ENCODE data around the gene PLEKHA8.

DNA sequence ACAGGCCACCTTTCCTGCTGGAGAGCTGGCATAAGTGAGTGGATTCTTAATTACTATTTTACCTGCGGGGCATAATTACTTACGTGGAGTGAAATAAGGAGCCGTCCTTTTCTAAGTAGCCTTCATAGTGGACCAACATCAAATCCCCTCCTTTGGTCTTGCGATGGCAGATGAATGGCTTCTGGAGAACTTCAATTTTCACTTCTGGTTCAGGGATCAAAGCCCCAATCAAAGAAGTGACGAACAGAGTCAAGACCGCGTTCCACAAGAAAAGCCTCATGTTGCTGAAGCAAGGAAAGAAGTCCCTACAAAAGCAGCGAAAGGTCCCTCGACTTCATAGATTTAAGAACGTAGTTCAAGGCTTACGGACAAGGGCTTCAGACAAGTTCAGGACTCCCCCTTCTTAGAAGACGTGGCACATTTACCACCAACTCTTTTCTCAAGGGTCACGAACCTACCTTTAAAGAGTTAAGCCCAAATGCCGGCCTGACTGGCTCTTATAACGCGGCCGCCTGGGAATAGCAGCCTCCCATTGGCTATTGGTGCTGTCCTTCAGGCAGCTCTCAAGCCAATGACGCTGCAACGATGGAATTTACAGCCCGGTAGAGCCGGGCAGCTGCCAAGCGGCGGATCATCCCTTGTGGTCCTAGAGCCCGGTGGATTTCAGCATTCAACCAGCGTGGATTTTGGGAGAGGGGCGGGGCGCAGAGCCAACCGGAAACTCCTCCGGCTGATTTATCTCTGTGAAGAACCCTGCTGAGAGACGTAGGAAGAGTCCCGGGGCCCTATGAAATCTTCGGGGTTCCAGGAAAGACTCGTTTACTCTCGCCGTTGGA is 1.8 kb upstream of the PLEKHA8 start, which contains the start of gene FKBP14:
- TF ChIP-seq NFRKB (IDR thresholded peaks at IDR 0.05) (no peak), ELF4 (IDR thresholded peaks at IDR 0.05) (no peak; the same call in 1 of the 2 replicates), SUZ12 (IDR thresholded peaks at IDR 0.05) (no peak), ARNT (IDR thresholded peaks at IDR 0.05) (no peak), BHLHE40 (IDR thresholded peaks at IDR 0.05; ENCODE audit: borderline replicate concordance) (no peak), LEF1 (IDR thresholded peaks at IDR 0.05; ENCODE audit: borderline replicate concordance) (no peak), L3MBTL2 (conservative IDR thresholded peaks at IDR 0.05) (peak; percentile 34; the same call in 1 of the 2 replicates)
